NCI-H1417 (cell line): Measurements from ENCODE around the gene TRIO.

Experiments used
- DNase-seq, 3 experiments: peaks; one replicate each; lab custom pipeline; 2025; lab: John Stamatoyannopoulos, UW

Gene TRIO

GRCh38 chr5:14410394-14411201 is 267.5 kb downstream of the TRIO start:
- DNase-seq, result no peak

DNA sequence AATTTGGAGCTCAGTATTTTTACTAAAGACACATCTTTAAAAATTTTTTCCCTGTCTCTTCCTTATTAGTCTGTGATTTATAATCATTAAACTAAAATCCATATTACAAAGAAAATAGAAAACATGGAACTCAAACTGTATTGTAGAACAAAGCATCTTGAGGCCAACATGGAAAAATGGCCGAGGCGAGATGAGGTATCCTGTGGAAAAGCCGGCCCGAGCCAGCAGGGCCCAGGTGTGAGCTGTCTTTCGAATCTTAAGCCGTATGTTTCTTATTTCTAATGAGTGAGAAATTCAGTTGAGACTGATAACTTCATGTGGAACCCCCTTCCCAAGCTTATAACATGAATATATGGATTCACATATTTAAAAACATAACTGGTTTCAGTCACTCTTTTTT is 268.1 kb downstream of the TRIO start:
- no peak for DNase-seq

DNA sequence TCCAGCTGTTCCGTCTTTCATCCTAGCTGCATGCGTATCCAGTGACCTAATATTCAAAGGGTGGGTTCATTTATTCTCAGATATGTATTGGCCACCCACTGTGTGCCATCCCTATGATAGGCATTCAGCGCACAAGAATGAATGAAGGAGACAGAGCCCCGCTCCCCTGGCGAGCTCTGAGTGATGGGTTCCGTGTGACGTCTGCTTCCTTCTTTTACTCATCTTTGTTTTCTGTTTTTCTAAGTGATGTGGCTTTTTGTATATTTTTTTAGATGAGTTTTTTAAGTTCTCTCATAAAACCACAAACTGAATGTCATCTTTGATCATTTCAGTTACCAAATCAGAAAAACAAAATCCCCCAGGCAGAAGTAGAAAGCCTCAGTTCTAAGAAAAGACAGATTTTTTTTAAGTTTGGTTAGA is 270.2 kb downstream of the TRIO start:
- no peak for DNase-seq

- DNase-seq, result peak in 1 of 3 experiments; percentile 31
These were observed 270.9 kb downstream of the TRIO start for GRCh38 chr5:14414007-14414406.

DNA sequence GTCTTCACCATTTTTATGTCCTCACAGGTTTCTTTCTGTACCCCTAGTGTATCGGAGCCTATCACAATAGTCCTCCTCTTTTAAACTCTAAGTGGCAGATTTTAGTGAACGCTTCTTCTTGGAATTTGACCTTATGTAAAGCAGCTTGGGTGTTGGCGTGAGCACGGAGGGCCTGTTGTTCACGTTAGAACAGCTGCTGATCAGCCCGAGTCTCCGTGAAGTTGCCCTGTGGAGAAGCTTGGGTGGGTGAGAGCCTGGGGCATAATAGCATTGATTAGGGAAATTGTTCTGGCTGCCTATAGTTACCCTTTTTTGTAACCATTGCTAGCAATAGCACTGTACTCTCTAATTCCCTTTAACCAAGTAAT is 271.5 kb downstream of the TRIO start:
- no peak for DNase-seq

GRCh38 chr5:14415024-14415697 is 272.0 kb downstream of the TRIO start:
- DNase-seq, result no peak

- no peak for DNase-seq
These were observed 272.5 kb downstream of the TRIO start for GRCh38 chr5:14415698-14416074.

DNA sequence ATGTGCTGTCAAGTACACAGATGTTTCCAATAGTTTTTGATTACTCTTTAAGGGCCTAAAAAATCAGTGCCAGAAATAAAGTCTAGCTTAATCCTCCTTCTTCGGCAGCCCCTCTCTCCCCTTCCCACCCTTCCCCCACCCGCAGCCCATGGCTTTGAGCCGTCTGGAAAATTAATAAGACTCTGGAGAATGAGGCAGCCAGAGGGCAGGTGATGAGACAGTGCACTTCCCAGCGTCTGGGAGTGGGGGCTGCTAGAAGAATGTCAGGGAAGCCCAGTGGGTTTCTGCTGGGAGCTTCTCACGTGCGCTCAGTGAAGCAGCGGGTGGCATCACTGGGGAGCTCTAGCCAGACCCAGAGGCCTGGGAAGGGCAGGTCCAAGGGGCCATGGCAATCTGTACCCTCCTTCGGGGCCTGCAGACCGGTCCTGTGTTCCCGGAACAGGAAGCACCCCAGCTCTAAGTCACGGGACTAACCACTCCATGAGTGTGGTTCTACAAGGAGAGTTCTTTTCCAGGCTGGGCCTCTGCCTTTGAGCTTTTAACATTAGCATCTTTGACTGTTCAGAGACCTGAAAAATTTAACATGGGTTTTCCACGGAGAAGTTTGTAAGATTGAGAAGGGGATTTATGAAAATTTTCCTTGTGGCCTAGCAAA is 273.6 kb downstream of the TRIO start:
- DNase-seq, result no peak

- DNase-seq, result no peak
These were observed 274.2 kb downstream of the TRIO start for GRCh38 chr5:14417276-14417730.

DNA sequence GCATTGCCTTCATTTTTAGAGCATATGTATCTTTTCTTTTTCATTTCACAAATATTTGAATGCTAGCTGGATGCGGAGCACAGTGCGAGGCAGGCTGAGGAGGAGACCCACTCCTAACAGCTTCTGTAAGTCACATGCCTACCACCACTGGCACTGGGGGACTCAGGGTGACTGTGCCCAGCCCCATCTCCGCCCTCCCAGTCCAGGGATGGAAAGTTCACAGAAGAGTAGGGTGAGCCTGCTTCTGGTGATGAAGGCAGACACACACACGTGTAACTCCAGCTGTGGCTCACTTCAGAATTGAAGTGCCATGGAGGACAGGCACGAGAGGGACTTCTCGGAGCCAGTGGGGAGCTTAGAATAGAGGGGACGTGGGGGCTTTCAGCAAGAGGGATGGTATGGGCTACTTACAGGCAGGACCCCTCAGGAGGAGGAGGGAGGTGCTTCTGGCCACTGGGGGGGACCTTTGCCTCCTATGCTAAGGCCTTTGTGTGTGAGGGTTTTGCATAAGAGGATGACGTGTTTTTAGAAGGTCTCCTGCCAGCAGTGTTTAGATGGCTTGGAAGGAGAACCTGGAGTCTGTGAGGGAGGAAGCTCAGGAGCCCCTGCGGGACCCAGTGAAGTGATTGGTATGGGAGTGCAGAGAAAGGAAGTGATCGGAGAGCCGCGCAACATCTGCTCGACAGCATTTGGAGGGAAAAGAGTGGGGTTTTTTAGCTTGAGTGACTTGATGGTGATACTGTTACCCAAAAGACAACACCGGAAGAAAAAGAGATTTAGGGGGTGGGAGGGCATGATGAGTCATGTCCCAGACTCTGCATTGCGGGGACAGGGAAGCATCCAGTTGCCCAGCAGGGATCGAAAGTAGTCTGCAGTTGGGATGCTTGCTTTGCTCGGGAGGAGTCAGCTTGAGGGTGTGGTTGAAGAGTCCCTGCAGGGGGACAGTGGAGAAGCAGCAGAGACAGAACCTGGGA is 274.9 kb downstream of the TRIO start:
- no peak for DNase-seq

DNA sequence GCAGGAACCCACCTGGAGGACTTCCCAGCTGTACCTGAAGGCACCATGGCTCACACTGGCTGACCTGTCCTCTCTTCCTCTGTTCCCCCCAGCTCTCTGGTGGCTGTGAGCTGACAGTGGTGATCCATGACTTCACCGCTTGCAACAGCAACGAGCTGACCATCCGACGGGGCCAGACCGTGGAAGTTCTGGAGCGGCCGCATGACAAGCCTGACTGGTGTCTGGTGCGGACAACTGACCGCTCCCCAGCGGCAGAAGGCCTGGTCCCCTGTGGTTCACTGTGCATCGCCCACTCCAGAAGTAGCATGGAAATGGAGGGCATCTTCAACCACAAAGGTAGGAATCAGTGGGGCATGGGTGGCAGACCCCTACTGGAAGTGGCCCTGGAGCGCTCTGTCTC is 276.5 kb downstream of the TRIO start:
- no peak for DNase-seq

- DNase-seq, result no peak
These were observed 277.1 kb downstream of the TRIO start for GRCh38 chr5:14420101-14420811.

DNA sequence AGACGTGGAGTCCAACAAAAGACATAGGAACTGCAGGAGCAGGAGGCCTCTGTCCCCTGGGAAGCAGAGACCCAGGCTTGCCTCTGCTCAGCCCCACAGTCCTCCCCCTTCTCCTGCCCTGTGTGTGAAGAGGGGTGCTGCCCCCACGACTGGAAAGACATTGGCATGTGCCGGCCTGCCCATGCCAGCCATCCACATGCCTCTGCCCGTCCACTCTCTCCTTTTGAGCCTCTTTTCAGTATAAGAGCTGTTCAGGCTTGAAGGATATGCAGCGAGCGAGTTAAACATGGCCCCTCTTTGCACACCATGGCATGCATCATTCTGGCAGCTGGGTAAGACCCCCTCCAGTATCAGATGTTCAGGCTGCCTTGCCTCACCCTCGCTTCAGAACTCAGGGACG is 278.7 kb downstream of the TRIO start:
- DNase-seq, result no peak

DNA sequence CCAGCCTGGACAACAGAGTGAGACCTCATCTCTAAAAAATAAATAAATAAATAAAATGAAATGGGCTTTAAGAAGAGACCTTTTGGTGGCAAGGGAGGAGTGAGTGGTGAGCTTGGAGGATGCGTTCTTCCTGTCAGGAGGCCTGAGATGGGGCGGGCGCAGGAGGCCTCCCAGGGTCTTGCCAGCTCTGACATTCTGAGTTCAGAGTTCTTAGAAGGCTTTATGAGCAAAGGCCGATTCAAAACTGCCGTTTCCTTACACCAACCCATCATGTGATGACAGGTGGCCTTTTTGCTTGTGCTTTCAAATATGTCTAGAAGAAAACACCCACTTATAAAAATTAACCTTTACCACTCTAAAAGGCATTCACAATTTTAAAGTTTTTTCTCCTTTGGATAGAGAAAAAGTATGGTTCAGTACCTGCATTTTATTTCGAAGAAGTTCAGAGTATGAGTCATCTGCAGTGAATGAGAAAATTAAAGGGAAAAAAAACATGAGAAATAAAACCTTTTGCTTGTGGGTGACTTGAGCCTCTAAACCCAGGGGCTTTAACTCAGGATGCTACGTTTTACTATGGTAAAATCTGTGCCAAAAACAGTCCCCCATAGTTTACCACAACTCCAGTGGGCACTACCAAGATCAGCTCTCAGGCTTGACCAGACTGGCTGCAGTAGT is 281.0 kb downstream of the TRIO start:
- no peak for DNase-seq

DNA sequence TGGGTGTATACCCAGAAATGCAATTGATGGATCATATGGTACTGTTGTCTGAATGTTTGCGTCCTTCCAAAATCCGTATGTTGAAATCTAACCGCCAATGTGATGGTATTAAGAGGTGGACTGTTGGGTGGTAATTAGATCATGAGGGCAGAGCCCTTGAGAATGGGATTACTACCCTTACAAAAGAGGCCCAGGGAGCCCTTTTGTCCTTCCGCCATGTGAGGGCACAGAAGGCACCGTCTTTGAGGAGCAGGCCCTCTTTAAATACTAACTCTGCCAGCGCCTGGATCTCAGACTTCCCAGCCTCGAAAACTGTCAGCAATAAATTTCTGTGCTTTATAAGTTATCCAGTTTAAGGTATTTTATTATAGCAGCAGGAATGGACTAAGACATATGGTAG is 282.4 kb downstream of the TRIO start:
- DNase-seq, result no peak

GRCh38 chr5:14426521-14426920 is 283.4 kb downstream of the TRIO start:
- no peak for DNase-seq

- peak; percentile 7 to 94 (median 83) for DNase-seq
These were observed 285.4 kb downstream of the TRIO start for GRCh38 chr5:14428302-14429081.

DNA sequence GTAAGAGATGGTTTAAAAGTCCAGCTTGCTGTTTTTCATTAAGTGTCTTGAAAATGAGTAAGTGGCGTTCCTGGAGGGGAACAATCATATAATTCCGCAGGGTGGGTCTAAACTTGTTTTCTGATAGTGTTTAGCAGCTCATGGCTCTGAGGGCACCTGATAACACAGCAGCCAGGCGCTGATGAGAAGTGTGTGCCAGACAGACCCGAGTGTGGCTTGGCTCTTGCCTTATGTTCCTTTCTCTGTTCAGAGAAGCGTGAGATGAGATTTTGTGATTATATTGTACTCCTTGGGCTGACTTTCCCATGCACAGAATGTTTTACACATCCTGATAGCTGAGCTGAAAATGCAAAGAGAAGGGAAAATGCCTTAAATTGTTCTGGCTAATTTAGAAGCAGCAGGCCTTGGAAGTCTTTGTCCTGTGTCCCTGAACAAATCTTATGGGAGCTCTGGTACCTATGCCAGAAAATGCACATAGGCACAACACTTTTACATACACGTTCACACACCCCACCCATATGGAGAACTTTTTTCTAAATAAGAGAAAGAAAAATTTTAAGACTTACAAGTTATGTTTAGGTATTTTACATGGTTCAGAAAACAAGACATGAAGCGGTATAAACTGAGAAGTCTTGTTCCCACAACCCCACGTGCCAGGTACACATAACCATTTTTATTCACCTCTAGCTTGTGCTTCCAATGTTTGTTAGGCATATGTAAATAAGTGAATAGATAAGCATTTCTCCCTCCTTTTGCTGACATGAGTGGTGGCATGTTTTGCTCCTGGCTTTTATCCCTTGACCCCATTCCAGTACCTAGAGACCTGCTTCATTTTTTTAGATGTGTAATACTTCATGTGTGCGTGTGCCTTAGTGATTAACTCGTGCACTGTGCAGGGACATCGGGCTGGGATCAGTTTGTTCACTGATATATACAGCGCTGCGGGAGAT is 286.2 kb downstream of the TRIO start:
- peak in 1 of 3 experiments; percentile 53 for DNase-seq

DNA sequence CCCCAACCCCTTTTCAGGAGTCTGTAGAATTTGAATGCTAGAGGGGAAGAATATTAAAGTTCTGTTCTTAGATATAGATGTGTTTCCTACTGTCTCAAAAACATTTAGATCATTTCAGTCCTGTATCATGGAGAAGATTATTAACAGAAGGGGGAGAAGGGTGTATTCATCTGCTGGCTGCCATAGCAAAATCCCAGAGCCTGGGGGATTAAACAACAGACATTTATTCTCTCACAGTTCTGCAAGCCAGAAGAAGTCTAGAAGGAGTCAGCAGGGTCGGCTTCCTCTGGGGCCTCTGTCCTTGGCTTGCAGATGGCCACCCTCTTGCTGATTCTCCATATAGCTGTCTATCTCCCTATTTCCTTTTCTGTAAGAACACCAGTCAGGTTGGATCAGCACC is 288.4 kb downstream of the TRIO start:
- no peak for DNase-seq
